Right atrium auricular region (tissue), 2 donors: Measurements from ENCODE around the gene ARHGAP5. TPM values are rescaled to one million over a fixed set of nuclear protein-coding genes. Genes with fewer than 3 reads are reported as not detected.

Source experiments
- DNase-seq: peaks from one replicate; pipeline ENCODE4 v3.0.0-alpha.2; 2019; ENCODE audit warnings: low spot score
- H3K27ac ChIP-seq, 2 donors: fragments of 200-600 bp; sonication (generic); 1 replicate in 1 of 2; 2 replicates in 1 of 2; pipeline ENCODE4 v1.5.1; 2016 to 2019
- H3K27me3 ChIP-seq, 2 donors: fragments of 200-600 bp; sonication (generic); one replicate each; pipeline versions ENCODE4 v1.5.1 to v1.6.0; 2017 to 2019
- H3K36me3 ChIP-seq: fragments of 200-600 bp; sonication (generic); one replicate; pipeline ENCODE4 v1.5.1; 2016
- H3K4me1 ChIP-seq, 2 donors: fragments of 200-600 bp; sonication (generic); one replicate each; pipeline versions ENCODE4 v1.5.1 to v1.6.0; 2017 to 2019
- H3K4me3 ChIP-seq, 2 donors: fragments of 200-600 bp; sonication (generic); 1 replicate in 1 of 2; 2 replicates in 1 of 2; pipeline ENCODE4 v1.5.1; 2017 to 2019; ENCODE audit warnings: mild to moderate bottlenecking in 1 of 2, moderate library complexity in 1 of 2
- H3K9me3 ChIP-seq, 2 donors: fragments of 200-600 bp; sonication (generic); one replicate each; pipeline ENCODE4 v1.5.1; 2019
- CTCF ChIP-seq, 2 donors: fragments of 200-600 bp; sonication (generic); IDR thresholded peaks; one replicate each; pipeline ENCODE4 v1.5.1; 2019; ENCODE audit warnings: antibody characterized with exemption in 2 of 2
- total RNA-seq, 2 donors: library from RNA; depleted of rRNA; stranded (reverse); fragments of >200 nt; gene quantifications; one replicate each; pipeline ENCODE4 v1.1.0, GENCODE V29; 2016

ARHGAP5 gene
- total RNA-seq, 2 donors from 2014 or later = 145 to 160 TPM

- no peaks in the 10 kb centered on the region for H3K27me3 ChIP-seq
- peak overlapping the region; percentile 88 to 94 for H3K27ac ChIP-seq
- peak overlapping the region; percentile 59 to 66 for H3K4me3 ChIP-seq
- no peak for DNase-seq
- H3K9me3 ChIP-seq = no peaks in the 10 kb centered on the region
- no peak for TF ChIP-seq CTCF (IDR thresholded peaks at IDR 0.05)
- no peaks in the 10 kb centered on the region for H3K36me3 ChIP-seq
- H3K4me1 ChIP-seq = peaks cover 0 to 12% of the 10 kb centered on the region in 2 donors
Observed at GRCh38 chr14:32203928-32204357, 126.8 kb downstream of the ARHGAP5 start.

GRCh38 chr14:32205554-32205953 lies 128.4 kb downstream of the ARHGAP5 start:
- H3K27me3 ChIP-seq = no peaks in the 10 kb centered on the region
- DNase-seq = no peak
- H3K4me3 ChIP-seq = no peak overlapping the region
- H3K36me3 ChIP-seq = no peaks in the 10 kb centered on the region
- no peak overlapping the region for H3K27ac ChIP-seq
- H3K4me1 ChIP-seq = peaks cover 0 to 12% of the 10 kb centered on the region in 2 donors
- H3K9me3 ChIP-seq = no peaks in the 10 kb centered on the region
- no peak for TF ChIP-seq CTCF (IDR thresholded peaks at IDR 0.05)

- peak overlapping the region in 1 of 2 donors; percentile 12 for H3K27ac ChIP-seq
Observed at GRCh38 chr14:32205984-32206383, 128.9 kb downstream of the ARHGAP5 start.

GRCh38 chr14:32206552-32206951 lies 129.4 kb downstream of the ARHGAP5 start:
- DNase-seq = no peak
- Histone ChIP-seq H3K9me3 (no peaks in the 10 kb centered on the region), H3K4me1 (peaks cover 0 to 12% of the 10 kb centered on the region in 2 donors), H3K36me3 (no peaks in the 10 kb centered on the region), H3K27ac (peak overlapping the region in 1 of 2 donors; percentile 23), H3K4me3 (no peak overlapping the region), H3K27me3 (no peaks in the 10 kb centered on the region)
- no peak for TF ChIP-seq CTCF (IDR thresholded peaks at IDR 0.05)

More at GRCh38 chr14:32205984-32206383, 128.9 kb downstream of the ARHGAP5 start:
- no peak for TF ChIP-seq CTCF (IDR thresholded peaks at IDR 0.05)
- Histone ChIP-seq H3K4me3 (no peak overlapping the region), H3K27me3 (no peaks in the 10 kb centered on the region), H3K36me3 (no peaks in the 10 kb centered on the region), H3K9me3 (no peaks in the 10 kb centered on the region), H3K4me1 (peaks cover 0 to 12% of the 10 kb centered on the region in 2 donors)
- no peak for DNase-seq

- no peak for DNase-seq
- TF ChIP-seq CTCF (IDR thresholded peaks at IDR 0.05) = no peak
- Histone ChIP-seq H3K27me3 (no peaks in the 10 kb centered on the region), H3K4me1 (no peaks in the 10 kb centered on the region), H3K27ac (no peak overlapping the region), H3K4me3 (no peak overlapping the region), H3K9me3 (no peaks in the 10 kb centered on the region), H3K36me3 (no peaks in the 10 kb centered on the region)
Observed at GRCh38 chr14:32208490-32208889, 131.4 kb downstream of the ARHGAP5 start.

Other genes with a start within 250 kb of the ARHGAP5 start
- gene RNU6-7, start 124.7 kb downstream of the ARHGAP5 start, total RNA-seq = not detected
- not detected for gene RNU6-8, start 126.0 kb downstream of the ARHGAP5 start, total RNA-seq